ENCODE measurements around the gene SPNS3.

Gene SPNS3

GRCh38 chr17:4529533-4530152, 95.9 kb downstream of the SPNS3 start:
- TF ChIP-seq CTCF (conservative IDR thresholded peaks at IDR 0.05): no peak
- H3K27ac ChIP-seq: no peak overlapping the region

GRCh38 chr17:4530799-4531730, 97.3 kb downstream of the SPNS3 start:
- no peak for TF ChIP-seq CTCF (conservative IDR thresholded peaks at IDR 0.05)
- H3K27ac ChIP-seq: no peak overlapping the region

- no peak overlapping the region for H3K27ac ChIP-seq
- no peak for TF ChIP-seq CTCF (conservative IDR thresholded peaks at IDR 0.05)
Observed at GRCh38 chr17:4531988-4532736, 98.4 kb downstream of the SPNS3 start.

- no peak overlapping the region for H3K27ac ChIP-seq
- no peak for TF ChIP-seq CTCF (conservative IDR thresholded peaks at IDR 0.05)
Observed at GRCh38 chr17:4532860-4533522, 99.3 kb downstream of the SPNS3 start.

- 0 out of 2 replicates have a peak, but pooled peaks have one; percentile 6 for TF ChIP-seq CTCF (conservative IDR thresholded peaks at IDR 0.05)
- H3K27ac ChIP-seq: no peak overlapping the region
Observed at GRCh38 chr17:4533523-4534504, 100.1 kb downstream of the SPNS3 start.

GRCh38 chr17:4534515-4534914, 100.8 kb downstream of the SPNS3 start:
- no peak overlapping the region for H3K27ac ChIP-seq
- no peak for TF ChIP-seq CTCF (conservative IDR thresholded peaks at IDR 0.05)
